ENCODE results near the gene CLMP. TPM values are rescaled to one million over a fixed set of nuclear protein-coding genes. Genes with fewer than 3 reads are reported as not detected.

Gene CLMP
- total RNA-seq, 1 donor = 147 TPM

- DNase-seq (ENCODE audit: low read depth) = no peak
- no peak for TF ChIP-seq CTCF (IDR thresholded peaks at IDR 0.05; ENCODE audit: insufficient read depth, low read depth, low read length)
- peak overlapping the region; percentile 87 for H3K4me3 ChIP-seq (ENCODE audit: low read depth, low read length)
Observed at GRCh38 chr11:123191939-123192338, 3.1 kb downstream of the CLMP start.

GRCh38 chr11:123190518-123190917 lies 4.5 kb downstream of the CLMP start:
- TF ChIP-seq CTCF (IDR thresholded peaks at IDR 0.05; ENCODE audit: insufficient read depth, low read depth, low read length) = no peak
- H3K4me3 ChIP-seq (ENCODE audit: low read depth, low read length) = peak overlapping the region; percentile 10
- DNase-seq (ENCODE audit: low read depth) = no peak

GRCh38 chr11:123188508-123189165 lies 6.4 kb downstream of the CLMP start:
- peak overlapping the region; percentile 40 for H3K4me3 ChIP-seq (ENCODE audit: low read depth, low read length)
- no peak for TF ChIP-seq CTCF (IDR thresholded peaks at IDR 0.05; ENCODE audit: insufficient read depth, low read depth, low read length)
- peak; percentile 99 for DNase-seq (ENCODE audit: low read depth)

- TF ChIP-seq CTCF (IDR thresholded peaks at IDR 0.05; ENCODE audit: insufficient read depth, low read depth, low read length) = no peak
- peak overlapping the region; percentile 40 for H3K4me3 ChIP-seq (ENCODE audit: low read depth, low read length)
- DNase-seq (ENCODE audit: low read depth) = peak; percentile 58
Observed at GRCh38 chr11:123187665-123188507, 7.2 kb downstream of the CLMP start.

GRCh38 chr11:123187248-123187647 lies 7.8 kb downstream of the CLMP start:
- no peak for TF ChIP-seq CTCF (IDR thresholded peaks at IDR 0.05; ENCODE audit: insufficient read depth, low read depth, low read length)
- no peak for DNase-seq (ENCODE audit: low read depth)
- no peak overlapping the region for H3K4me3 ChIP-seq (ENCODE audit: low read depth, low read length)

- no peak for TF ChIP-seq CTCF (IDR thresholded peaks at IDR 0.05; ENCODE audit: insufficient read depth, low read depth, low read length)
- H3K4me3 ChIP-seq (ENCODE audit: low read depth, low read length) = no peak overlapping the region
- no peak for DNase-seq (ENCODE audit: low read depth)
Observed at GRCh38 chr11:123186286-123186685, 8.8 kb downstream of the CLMP start.
